RWPE1 (cell line): ENCODE data around the gene SLC4A4.
"Not testable (repeated sequence)": the region's sequence is repeated elsewhere in the genome, so short reads cannot be mapped to it uniquely, and the experiment has no call there.

Source experiments
- CTCF ChIA-PET: fragments of 350-600 bp; sonication (Branson Sonifier 250); formaldehyde crosslinking; extraction: SDS; loops from one replicate; lab custom pipeline; 2021; lab: Yijun Ruan, JAX
- POLR2A ChIA-PET: fragments of 400-600 bp; formaldehyde crosslinking; extraction: SDS; loops from one replicate; lab custom pipeline; 2020; ENCODE audit warnings: antibody characterized with exemption; ENCODE audit not compliant: low non-redundant PET; lab: Yijun Ruan, JAX
- DNase-seq: peaks from one replicate; pipeline ENCODE4 v3.0.0; 2012; ENCODE audit warnings: low spot score
- H3K27ac ChIP-seq: fragments of 450-650 bp; 2 replicates; pipeline ENCODE4 v1.5.1; 2017
- TF ChIP-seq, protein P1 (sequence below): fragments of 450-650 bp; conservative IDR thresholded peaks from 2 replicates; pipeline ENCODE4 v1.5.1; 2017; ENCODE audit warnings: low read depth, mild to moderate bottlenecking

Gene SLC4A4

GRCh38 chr4:71405791-71406190 lies 67.0 kb downstream of the SLC4A4 start:
- TF ChIP-seq, protein P1, sequence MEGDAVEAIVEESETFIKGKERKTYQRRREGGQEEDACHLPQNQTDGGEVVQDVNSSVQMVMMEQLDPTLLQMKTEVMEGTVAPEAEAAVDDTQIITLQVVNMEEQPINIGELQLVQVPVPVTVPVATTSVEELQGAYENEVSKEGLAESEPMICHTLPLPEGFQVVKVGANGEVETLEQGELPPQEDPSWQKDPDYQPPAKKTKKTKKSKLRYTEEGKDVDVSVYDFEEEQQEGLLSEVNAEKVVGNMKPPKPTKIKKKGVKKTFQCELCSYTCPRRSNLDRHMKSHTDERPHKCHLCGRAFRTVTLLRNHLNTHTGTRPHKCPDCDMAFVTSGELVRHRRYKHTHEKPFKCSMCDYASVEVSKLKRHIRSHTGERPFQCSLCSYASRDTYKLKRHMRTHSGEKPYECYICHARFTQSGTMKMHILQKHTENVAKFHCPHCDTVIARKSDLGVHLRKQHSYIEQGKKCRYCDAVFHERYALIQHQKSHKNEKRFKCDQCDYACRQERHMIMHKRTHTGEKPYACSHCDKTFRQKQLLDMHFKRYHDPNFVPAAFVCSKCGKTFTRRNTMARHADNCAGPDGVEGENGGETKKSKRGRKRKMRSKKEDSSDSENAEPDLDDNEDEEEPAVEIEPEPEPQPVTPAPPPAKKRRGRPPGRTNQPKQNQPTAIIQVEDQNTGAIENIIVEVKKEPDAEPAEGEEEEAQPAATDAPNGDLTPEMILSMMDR: no peak
- no peak for DNase-seq
- ChIA-PET CTCF (no interaction called here), POLR2A (no interaction called here)
- H3K27ac ChIP-seq: no peak overlapping the region

GRCh38 chr4:71406459-71406963 lies 67.7 kb downstream of the SLC4A4 start:
- TF ChIP-seq, protein P1: no peak
- POLR2A ChIA-PET: no interaction called here
- no peak for DNase-seq
- CTCF ChIA-PET: interaction anchor here (0.5 kb wide), 1 partner anchor 42 kb away, joined by 3 read pairs; no protein-coding TSS in a partner anchor
- no peak overlapping the region for H3K27ac ChIP-seq

DNA sequence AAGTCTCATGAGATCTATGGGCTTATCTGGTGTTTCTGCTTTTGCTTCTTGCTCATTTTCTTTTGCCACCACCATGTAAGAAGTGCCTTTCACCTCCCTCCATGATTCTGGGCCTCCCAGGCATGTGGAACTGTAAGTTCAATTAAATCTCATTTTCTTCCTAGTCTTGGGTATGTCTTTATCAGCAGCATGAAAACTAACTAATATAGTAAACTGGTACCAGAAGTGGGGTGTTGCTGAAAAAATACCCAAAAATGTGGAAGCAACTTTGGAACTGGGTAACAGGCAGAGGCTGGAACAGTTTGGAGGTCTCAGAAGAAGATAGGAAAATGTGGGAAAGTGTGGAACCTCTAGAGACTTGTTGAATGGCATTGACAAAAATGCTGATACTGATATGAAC lies 70.1 kb downstream of the SLC4A4 start:
- POLR2A ChIA-PET, CTCF ChIA-PET, H3K27ac ChIP-seq, DNase-seq: not testable (repeated sequence)

DNA sequence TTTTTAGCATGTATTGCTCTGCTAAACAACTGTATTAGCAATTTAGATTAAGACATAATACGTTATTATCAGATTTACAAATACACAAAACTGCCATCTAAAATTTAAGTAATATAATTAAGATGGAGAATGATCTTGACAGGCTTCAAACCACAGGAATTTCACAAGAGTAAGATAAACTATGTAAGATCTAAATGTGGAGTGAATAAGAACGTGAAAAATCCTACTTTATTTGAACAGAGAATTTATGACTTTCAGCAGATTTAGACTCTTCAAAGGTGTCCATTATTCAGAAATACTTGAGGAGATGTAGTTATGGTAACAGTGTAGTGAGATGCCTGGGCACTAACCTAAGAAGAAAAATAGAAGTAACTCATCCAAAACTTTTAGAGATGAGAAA lies 73.2 kb downstream of the SLC4A4 start:
- DNase-seq: no peak
- ChIA-PET CTCF (interaction anchor here (0.6 kb wide), 1 partner anchor 227 kb away, joined by 3 read pairs; no protein-coding TSS in a partner anchor), POLR2A (no interaction called here)
- H3K27ac ChIP-seq: no peak overlapping the region
- TF ChIP-seq, protein P1: no peak

DNA sequence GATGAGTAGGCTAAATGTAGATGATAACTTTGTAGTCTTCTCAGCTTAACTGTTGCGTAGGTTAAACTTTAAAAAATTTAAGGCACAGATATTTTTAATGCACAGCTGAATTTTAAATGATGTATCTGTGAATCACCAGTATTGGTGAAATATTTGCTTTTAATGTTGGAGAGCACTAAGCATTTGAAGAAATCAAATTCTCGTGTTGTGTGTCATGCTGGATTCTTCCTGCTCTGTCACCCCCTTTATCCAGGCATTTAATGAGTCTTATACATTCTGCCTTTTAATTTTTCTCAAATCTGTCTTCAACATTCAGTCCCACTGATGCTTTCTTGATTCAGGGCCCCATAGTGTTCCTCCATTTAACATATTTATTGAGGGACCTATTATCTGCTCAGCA lies 76.7 kb downstream of the SLC4A4 start:
- POLR2A ChIA-PET: no interaction called here
- H3K27ac ChIP-seq: no peak overlapping the region
- TF ChIP-seq, protein P1: no peak
- DNase-seq: no peak
- CTCF ChIA-PET: no interaction called here

DNA sequence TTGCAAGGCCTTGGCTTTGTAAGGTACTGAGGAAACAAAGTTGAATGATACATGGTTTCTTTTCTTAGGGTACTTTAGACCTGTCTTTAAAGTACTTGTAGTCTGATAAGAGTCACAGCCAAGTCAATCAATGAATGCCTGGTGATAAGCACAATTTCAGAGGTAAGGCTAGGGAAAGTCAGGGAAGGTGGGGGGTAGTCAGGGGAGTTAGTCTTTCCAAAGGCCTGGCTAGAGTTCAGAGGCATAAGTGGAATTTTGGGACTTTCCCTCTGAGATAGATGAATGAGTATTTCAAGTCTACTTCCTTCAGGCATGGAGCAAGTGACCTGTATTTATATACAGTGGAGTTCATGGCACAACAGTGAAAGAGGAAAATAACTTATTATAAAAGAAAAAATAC lies 78.3 kb downstream of the SLC4A4 start:
- ChIA-PET POLR2A (no interaction called here), CTCF (no interaction called here)
- TF ChIP-seq, protein P1: no peak
- no peak overlapping the region for H3K27ac ChIP-seq
- no peak for DNase-seq

DNA sequence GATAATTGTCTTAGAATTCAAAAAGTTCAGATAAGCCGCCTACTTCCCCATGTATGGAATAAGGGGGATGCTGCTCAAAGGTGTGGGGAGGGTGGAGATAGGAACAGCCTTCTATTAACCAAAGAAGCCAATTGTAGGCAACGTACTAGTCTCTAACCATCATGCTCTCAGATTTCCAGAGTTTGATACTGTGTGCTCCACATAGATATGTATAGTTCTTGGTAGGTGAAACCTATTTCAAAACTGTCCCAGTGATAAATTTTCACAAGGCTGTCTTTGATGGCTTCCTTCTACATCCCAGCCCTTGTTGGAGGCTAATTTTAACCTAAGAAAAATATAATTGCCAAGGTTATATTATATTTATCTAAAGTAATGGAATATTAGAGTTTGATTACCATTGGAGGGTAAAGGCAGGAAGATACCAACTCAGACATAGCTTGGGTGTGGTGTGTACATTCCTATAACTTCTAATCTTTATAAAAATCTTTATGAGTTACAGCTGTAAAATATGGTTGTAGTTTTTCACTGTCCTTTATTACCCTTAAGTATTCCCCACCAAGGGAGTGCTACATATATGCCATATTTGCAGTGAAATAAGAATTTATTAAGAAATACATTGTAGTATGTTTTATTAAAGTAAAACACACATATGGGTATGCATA lies 87.7 kb downstream of the SLC4A4 start:
- H3K27ac ChIP-seq: no peak overlapping the region
- DNase-seq: no peak
- CTCF ChIA-PET: no interaction called here
- POLR2A ChIA-PET: no interaction called here
- TF ChIP-seq, protein P1: no peak
